Measurements from ENCODE around the gene SNRK. TPM values are rescaled to one million over a fixed set of nuclear protein-coding genes. Genes with fewer than 3 reads are reported as not detected.

SNRK gene
- total RNA-seq, 5 donors from 2014 or later (not counting 1 experiment from before 2014, with no cell fraction given), result 88.1 to 165 (median 107) TPM

DNA sequence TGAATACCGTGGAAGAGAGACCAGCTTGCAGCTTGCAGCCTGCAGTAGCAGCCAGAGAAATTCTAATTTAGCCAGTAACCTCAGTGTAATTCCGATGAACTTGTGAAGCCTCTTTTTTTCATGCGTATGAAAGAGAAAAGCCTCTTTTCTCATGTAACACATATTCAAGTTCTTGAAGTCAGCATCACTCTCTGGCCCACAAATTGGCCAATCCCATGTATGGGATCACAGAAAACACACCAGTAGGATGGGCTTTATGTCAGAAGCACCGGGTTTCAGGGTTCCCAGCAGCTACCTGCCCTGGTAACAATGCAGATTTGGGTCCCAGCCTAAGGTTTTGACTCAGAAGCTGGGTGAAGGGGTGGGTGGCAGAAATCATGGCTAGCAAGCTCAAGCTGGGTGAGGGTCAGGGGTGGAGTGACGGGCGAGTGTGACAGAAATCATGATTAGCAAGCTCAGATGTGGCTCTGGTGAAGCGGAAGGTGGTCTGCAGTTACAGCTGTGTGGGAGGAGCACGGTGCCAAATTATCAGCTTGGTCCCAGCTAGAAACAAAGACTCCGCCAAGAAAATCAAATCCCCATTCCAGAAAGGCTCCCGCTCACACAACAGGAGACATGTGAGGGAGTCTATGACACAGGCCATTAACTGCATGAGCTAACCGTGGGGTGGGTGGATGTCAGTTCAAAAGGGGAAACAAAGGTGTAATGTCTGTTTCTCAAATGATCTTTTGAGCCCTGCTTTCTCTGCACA is 86.6 kb downstream of the SNRK start:
- no peaks in the 10 kb centered on the region for H3K27me3 ChIP-seq (replicated peaks in 1 of 2; ENCODE audit: control insufficient read depth in 2 of 2, extremely low read depth in 1 of 2, insufficient read depth in 2 of 2, low read length in 1 of 2)
- ChIA-PET POLR2A (interaction anchor here in 1 of 2 donors (0.5 kb wide), 1 partner anchor 209 kb away, joined by 3 read pairs; no protein-coding TSS in a partner anchor), CTCF (interaction anchor here (0.6 to 0.7 kb wide), 2 partner anchors 25 to 215 kb away, joined by 3 to 6 read pairs; no protein-coding TSS in a partner anchor)
- ATAC-seq (replicated peaks in 1 of 4) (no peak), DNase-seq (no peak)
- no peaks in the 10 kb centered on the region for H3K36me3 ChIP-seq (ENCODE audit: control insufficient read depth in 2 of 2, extremely low read depth in 1 of 2, insufficient read depth in 1 of 2, low read length in 1 of 2)
- peaks cover 19 to 23% (median 20%) of the 10 kb centered on the region in 3 donors for H3K4me1 Mint-ChIP-seq
- no peaks in the 10 kb centered on the region for H3K9me3 Mint-ChIP-seq
- H3K27me3 Mint-ChIP-seq, result no peaks in the 10 kb centered on the region
- no peak overlapping the region for H3K27ac ChIP-seq (ENCODE audit: low read length)
- no peak overlapping the region for H3K4me3 ChIP-seq (ENCODE audit: control insufficient read depth in 1 of 2, extremely low read depth in 1 of 2, low read length in 1 of 2)
- H3K9me3 ChIP-seq, result no peaks in the 10 kb centered on the region
- no peaks in the 10 kb centered on the region for H3K36me3 Mint-ChIP-seq
- H3K4me1 ChIP-seq (ENCODE audit: control insufficient read depth in 1 of 2, extremely low read depth in 1 of 2, insufficient read depth in 2 of 2, low read length in 2 of 2), result peaks cover 3 to 34% of the 10 kb centered on the region in 2 experiments
- 100% methylated on average over 5 of the region's 11 CpGs for WGBS (ENCODE audit: insufficient coverage)
- peak overlapping the region in 1 of 2 donors; percentile 44 for H3K27ac Mint-ChIP-seq
- no peak overlapping the region for H3K4me3 Mint-ChIP-seq

- Mint-ChIP-seq H3K4me1 (peaks cover 24 to 29% (median 24%) of the 10 kb centered on the region in 3 donors), H3K4me3 (no peak overlapping the region), H3K27ac (no peak overlapping the region), H3K9me3 (no peaks in the 10 kb centered on the region), H3K27me3 (no peaks in the 10 kb centered on the region), H3K36me3 (no peaks in the 10 kb centered on the region)
- 92% methylated on average over 2 of the region's 3 CpGs for WGBS (ENCODE audit: insufficient coverage)
- POLR2A ChIA-PET, result interaction anchor here in 1 of 2 donors (0.5 kb wide), 1 partner anchor 208 kb away, joined by 3 read pairs; no protein-coding TSS in a partner anchor
- Histone ChIP-seq H3K27me3 (replicated peaks in 1 of 2; ENCODE audit: control insufficient read depth in 2 of 2, extremely low read depth in 1 of 2, insufficient read depth in 2 of 2, low read length in 1 of 2) (no peaks in the 10 kb centered on the region), H3K27ac (ENCODE audit: low read length) (no peak overlapping the region), H3K36me3 (ENCODE audit: control insufficient read depth in 2 of 2, extremely low read depth in 1 of 2, insufficient read depth in 1 of 2, low read length in 1 of 2) (no peaks in the 10 kb centered on the region), H3K4me3 (ENCODE audit: control insufficient read depth in 1 of 2, extremely low read depth in 1 of 2, low read length in 1 of 2) (no peak overlapping the region), H3K9me3 (no peaks in the 10 kb centered on the region), H3K4me1 (ENCODE audit: control insufficient read depth in 1 of 2, extremely low read depth in 1 of 2, insufficient read depth in 2 of 2, low read length in 2 of 2) (peaks cover 3 to 40% of the 10 kb centered on the region in 2 experiments)
- CTCF ChIA-PET, result interaction anchor here (0.6 to 0.7 kb wide), 2 partner anchors 26 to 215 kb away, joined by 3 to 6 read pairs; no protein-coding TSS in a partner anchor
- no peak for ATAC-seq (replicated peaks in 1 of 4)
- no peak for DNase-seq
Measured at GRCh38 chr3:43373560-43373928, 87.2 kb downstream of the SNRK start.

DNA sequence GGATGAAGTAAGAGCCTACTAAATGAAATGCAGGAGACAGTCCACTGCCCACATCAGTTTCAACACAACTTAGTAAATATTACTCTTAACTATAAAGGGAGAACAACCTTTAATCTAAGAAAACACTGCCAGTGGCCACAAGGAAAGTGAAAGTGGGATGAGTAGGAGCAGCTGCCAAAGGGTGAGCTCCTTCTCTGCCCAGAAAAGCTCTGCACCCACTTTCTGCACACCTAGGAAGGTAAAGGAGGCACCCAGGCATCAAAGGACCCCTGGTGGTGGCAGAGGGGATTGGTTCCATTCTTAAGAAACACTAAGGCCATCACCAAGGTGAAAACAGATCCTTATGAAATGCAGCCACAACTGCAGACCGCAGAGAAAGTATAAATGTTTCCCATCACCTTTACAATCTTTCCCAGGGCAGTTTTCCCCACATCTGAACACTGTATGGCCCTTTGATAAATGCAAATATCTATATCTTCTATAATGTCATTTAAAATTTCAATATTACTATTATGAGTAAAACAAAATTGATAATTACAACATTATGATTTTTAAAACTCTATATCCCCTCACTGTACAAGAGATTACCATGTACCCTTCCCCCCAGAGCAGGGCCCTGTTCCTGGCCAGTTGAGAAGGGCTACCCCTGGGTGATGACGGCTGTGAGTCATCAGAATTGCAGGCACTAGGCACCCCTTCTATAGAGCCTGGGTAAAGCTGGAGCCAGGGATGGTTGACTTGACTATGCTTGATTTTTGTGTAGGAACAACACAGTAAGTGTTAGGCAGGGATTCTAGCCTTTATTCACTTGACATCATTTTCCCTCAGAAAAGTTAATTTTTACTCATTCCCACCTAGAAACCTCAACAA is 92.0 kb downstream of the SNRK start:
- no peaks in the 10 kb centered on the region for H3K27me3 ChIP-seq (replicated peaks in 1 of 2; ENCODE audit: control insufficient read depth in 2 of 2, extremely low read depth in 1 of 2, insufficient read depth in 2 of 2, low read length in 1 of 2)
- CTCF ChIA-PET, result interaction anchor here (0.6 to 2.4 kb wide), 16 partner anchors 11 to 416 kb away, joined by 3 to 28 read pairs (median 5); no protein-coding TSS in a partner anchor
- peaks cover 3 to 15% of the 10 kb centered on the region in 2 experiments for H3K4me1 ChIP-seq (ENCODE audit: control insufficient read depth in 1 of 2, extremely low read depth in 1 of 2, insufficient read depth in 2 of 2, low read length in 2 of 2)
- DNase-seq (peak; percentile 48 to 86 (median 70)), ATAC-seq (replicated peaks in 1 of 4) (peak; percentile 92 to 98 (median 96))
- H3K4me3 ChIP-seq (ENCODE audit: control insufficient read depth in 1 of 2, extremely low read depth in 1 of 2, low read length in 1 of 2), result no peak overlapping the region
- H3K36me3 ChIP-seq (ENCODE audit: control insufficient read depth in 2 of 2, extremely low read depth in 1 of 2, insufficient read depth in 1 of 2, low read length in 1 of 2), result no peaks in the 10 kb centered on the region
- Mint-ChIP-seq H3K4me1 (peaks cover 17 to 20% (median 17%) of the 10 kb centered on the region in 3 donors), H3K27ac (peak overlapping the region; percentile 57 to 63), H3K27me3 (no peaks in the 10 kb centered on the region), H3K4me3 (no peak overlapping the region), H3K36me3 (no peaks in the 10 kb centered on the region), H3K9me3 (no peaks in the 10 kb centered on the region)
- POLR2A ChIA-PET, result interaction anchor here (0.5 to 0.6 kb wide), 4 partner anchors 50 to 148 kb away, joined by 3 to 5 read pairs (median 4); no protein-coding TSS in a partner anchor
- no CpG with 5 or more reads among the region's 2 CpGs for WGBS (ENCODE audit: insufficient coverage)
- no peak overlapping the region for H3K27ac ChIP-seq (ENCODE audit: low read length)
- H3K9me3 ChIP-seq, result no peaks in the 10 kb centered on the region

GRCh38 chr3:43379343-43379742 is 93.0 kb downstream of the SNRK start:
- Histone ChIP-seq H3K4me3 (ENCODE audit: control insufficient read depth in 1 of 2, extremely low read depth in 1 of 2, low read length in 1 of 2) (no peak overlapping the region), H3K27ac (ENCODE audit: low read length) (no peak overlapping the region), H3K27me3 (replicated peaks in 1 of 2; ENCODE audit: control insufficient read depth in 2 of 2, extremely low read depth in 1 of 2, insufficient read depth in 2 of 2, low read length in 1 of 2) (no peaks in the 10 kb centered on the region), H3K9me3 (no peaks in the 10 kb centered on the region), H3K36me3 (ENCODE audit: control insufficient read depth in 2 of 2, extremely low read depth in 1 of 2, insufficient read depth in 1 of 2, low read length in 1 of 2) (no peaks in the 10 kb centered on the region), H3K4me1 (ENCODE audit: control insufficient read depth in 1 of 2, extremely low read depth in 1 of 2, insufficient read depth in 2 of 2, low read length in 2 of 2) (peaks cover 3 to 15% of the 10 kb centered on the region in 2 experiments)
- H3K36me3 Mint-ChIP-seq, result no peaks in the 10 kb centered on the region
- H3K4me3 Mint-ChIP-seq, result no peak overlapping the region
- WGBS (ENCODE audit: insufficient coverage), result 100% methylated on average over 2 of the region's 3 CpGs
- ChIA-PET POLR2A (no interaction called here), CTCF (interaction anchor here (0.8 to 1.3 kb wide), 6 partner anchors 10 to 217 kb away, joined by 3 to 6 read pairs (median 3); no protein-coding TSS in a partner anchor)
- H3K27me3 Mint-ChIP-seq, result no peaks in the 10 kb centered on the region
- no peak for ATAC-seq (replicated peaks in 1 of 4)
- H3K27ac Mint-ChIP-seq, result no peak overlapping the region
- peaks cover 0 to 2% (median 0%) of the 10 kb centered on the region in 3 donors for H3K9me3 Mint-ChIP-seq
- H3K4me1 Mint-ChIP-seq, result peaks cover 17 to 21% (median 17%) of the 10 kb centered on the region in 3 donors
- no peak for DNase-seq

DNA sequence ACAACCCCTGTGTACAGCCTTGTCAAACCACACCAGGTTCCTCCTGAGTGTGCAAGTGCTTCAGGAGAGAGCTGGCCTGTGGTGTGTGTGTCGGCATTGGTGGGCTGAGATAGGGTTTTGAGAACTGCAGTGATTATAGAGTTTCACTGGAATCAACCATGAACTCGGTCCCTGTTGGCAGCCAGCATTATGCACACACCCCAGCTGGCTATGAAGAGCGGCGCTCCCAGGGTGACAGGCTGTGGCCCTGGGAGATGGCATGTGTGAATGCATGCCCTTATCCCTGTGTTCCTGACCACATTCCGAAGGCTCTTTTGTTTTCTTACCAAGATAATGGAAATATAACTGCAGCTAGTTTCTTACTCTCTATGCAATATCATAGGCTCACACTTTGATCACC is 101.8 kb downstream of the SNRK start:
- ATAC-seq (replicated peaks in 1 of 4) (no peak), DNase-seq (no peak)
- no peaks in the 10 kb centered on the region for H3K27me3 Mint-ChIP-seq
- H3K27ac Mint-ChIP-seq, result peak overlapping the region; percentile 96 to 97
- Histone ChIP-seq H3K27me3 (replicated peaks in 1 of 2; ENCODE audit: control insufficient read depth in 2 of 2, extremely low read depth in 1 of 2, insufficient read depth in 2 of 2, low read length in 1 of 2) (no peaks in the 10 kb centered on the region), H3K36me3 (ENCODE audit: control insufficient read depth in 2 of 2, extremely low read depth in 1 of 2, insufficient read depth in 1 of 2, low read length in 1 of 2) (no peaks in the 10 kb centered on the region), H3K4me1 (ENCODE audit: control insufficient read depth in 1 of 2, extremely low read depth in 1 of 2, insufficient read depth in 2 of 2, low read length in 2 of 2) (peaks cover 35 to 36% of the 10 kb centered on the region in 2 experiments), H3K9me3 (no peaks in the 10 kb centered on the region), H3K27ac (ENCODE audit: low read length) (peak overlapping the region; percentile 91), H3K4me3 (ENCODE audit: control insufficient read depth in 1 of 2, extremely low read depth in 1 of 2, low read length in 1 of 2) (no peak overlapping the region)
- ChIA-PET CTCF (interaction anchor here in 1 of 2 donors (1.8 to 2.1 kb wide), 2 partner anchors 92 to 115 kb away, joined by 10 to 13 read pairs; no protein-coding TSS in a partner anchor), POLR2A (no interaction called here)
- H3K4me1 Mint-ChIP-seq, result peaks cover 71 to 84% (median 74%) of the 10 kb centered on the region in 3 donors
- WGBS (ENCODE audit: insufficient coverage), result 90% methylated on average over 4 of the region's 5 CpGs
- peak overlapping the region in 1 of 3 donors; percentile 60 for H3K4me3 Mint-ChIP-seq
- peaks cover 2 to 8% (median 3%) of the 10 kb centered on the region in 3 donors for H3K9me3 Mint-ChIP-seq
- H3K36me3 Mint-ChIP-seq, result no peaks in the 10 kb centered on the region
